Amniotic epithelial cell (primary cell): ENCODE measurements around the gene HGS.
A peak's percentile ranks its signal among the peaks of the same experiment; 100 is the strongest.

Source experiments
- DNase-seq: peaks from one replicate; pipeline ENCODE4 v3.0.0-alpha.2; 2010; ENCODE audit warnings: low read depth

HGS gene

GRCh38 chr17:81684442-81684911 lies 666 bp downstream of the HGS start:
- DNase-seq, result no peak

- peak; percentile 68 for DNase-seq
Measured at GRCh38 chr17:81685108-81685507, 1.3 kb downstream of the HGS start.

DNA sequence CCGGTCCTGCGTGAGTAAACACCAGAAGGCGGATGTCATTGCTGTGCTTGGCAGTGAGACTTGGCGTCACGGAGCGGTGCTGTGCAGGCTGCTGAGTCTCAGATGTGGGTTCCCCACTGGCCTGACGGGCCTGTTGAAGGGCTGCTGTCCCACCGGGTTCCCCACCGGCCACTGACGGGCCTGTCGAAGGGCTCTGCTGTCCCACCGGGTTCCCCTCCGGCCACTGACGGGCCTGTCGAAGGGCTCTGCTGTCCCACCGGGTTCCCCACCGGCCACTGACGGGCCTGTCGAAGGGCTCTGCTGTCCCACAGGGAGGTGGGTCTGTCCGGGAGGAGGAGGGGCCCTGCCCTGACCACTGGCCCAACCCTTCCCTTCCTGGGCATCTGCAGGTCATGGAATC lies 2.8 kb downstream of the HGS start:
- DNase-seq, result no peak

- DNase-seq, result no peak
Measured at GRCh38 chr17:81687770-81688541, 4.1 kb downstream of the HGS start.

- DNase-seq, result no peak
Measured at GRCh38 chr17:81688616-81689015, 4.8 kb downstream of the HGS start.

- no peak for DNase-seq
Measured at GRCh38 chr17:81690066-81690465, 6.3 kb downstream of the HGS start.

DNA sequence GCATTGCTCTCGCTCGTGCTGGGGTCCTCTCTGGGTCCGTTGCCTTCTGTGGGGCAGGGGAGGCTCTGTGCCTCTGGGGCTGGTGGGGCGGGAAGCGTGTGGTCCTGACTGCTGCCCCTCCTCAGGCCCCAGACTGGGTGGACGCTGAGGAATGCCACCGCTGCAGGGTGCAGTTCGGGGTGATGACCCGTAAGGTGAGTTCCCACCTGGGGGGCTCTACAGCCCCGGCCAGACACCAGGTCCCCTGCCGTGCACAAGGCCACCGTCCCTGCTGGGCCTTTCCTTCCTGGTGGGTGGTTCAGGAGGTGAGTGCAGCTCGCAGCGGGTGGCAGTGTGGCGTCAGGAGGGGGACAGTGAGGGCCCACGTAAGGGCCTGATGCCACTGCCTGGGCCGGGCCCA lies 6.7 kb downstream of the HGS start:
- DNase-seq, result no peak

- DNase-seq, result no peak
Measured at GRCh38 chr17:81691196-81691595, 7.4 kb downstream of the HGS start.

DNA sequence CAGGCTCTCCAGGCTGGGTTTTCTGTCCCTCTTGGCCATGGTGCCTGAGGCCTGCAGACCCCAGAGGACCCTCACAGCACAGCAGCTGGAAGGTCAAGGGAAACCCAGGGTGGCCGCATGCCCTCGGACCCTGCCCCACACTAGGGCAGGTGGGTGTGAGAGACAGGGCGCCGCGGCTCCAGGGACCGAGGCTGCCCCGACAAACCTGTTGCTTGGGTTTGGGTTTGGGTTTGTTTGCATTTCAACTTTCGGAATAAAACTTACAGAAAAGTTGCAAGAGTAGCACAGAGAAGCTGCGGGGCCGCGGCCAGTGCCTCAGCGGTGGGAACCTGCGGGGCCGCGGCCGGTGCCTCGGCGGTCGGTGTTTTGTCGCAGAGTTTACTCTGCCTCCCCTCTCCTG lies 7.8 kb downstream of the HGS start:
- DNase-seq, result no peak

- DNase-seq, result no peak
Measured at GRCh38 chr17:81693509-81694210, 9.8 kb downstream of the HGS start.

GRCh38 chr17:81694810-81695209 lies 11.0 kb downstream of the HGS start:
- no peak for DNase-seq

- no peak for DNase-seq
Measured at GRCh38 chr17:81695211-81695610, 11.4 kb downstream of the HGS start.

- no peak for DNase-seq
Measured at GRCh38 chr17:81695801-81696200, 12.0 kb downstream of the HGS start.

DNA sequence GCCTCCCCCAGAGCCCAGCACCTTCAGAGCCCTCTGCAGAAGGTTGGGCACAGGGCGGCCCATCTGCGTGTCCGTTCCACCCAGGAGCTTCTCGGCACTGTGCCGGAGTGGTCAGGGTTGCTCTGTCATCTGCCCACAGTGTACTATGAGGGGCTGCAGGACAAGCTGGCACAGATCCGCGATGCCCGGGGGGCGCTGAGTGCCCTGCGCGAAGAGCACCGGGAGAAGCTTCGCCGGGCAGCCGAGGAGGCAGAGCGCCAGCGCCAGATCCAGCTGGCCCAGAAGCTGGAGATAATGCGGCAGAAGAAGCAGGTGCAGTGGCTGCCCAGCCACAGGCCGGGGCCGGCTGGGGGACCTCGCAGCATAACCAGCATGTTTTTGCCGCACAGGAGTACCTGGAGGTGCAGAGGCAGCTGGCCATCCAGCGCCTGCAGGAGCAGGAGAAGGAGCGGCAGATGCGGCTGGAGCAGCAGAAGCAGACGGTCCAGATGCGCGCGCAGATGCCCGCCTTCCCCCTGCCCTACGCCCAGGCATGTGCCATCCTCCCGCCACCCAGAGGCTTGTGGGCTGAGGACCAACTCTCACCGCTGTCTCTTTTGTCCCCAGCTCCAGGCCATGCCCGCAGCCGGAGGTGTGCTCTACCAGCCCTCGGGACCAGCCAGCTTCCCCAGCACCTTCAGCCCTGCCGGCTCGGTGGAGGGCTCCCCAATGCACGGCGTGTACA lies 12.6 kb downstream of the HGS start:
- no peak for DNase-seq

- no peak for DNase-seq
Measured at GRCh38 chr17:81697261-81698044, 13.6 kb downstream of the HGS start.

GRCh38 chr17:81700353-81701287 lies 16.8 kb downstream of the HGS start:
- no peak for DNase-seq

GRCh38 chr17:81701288-81702071 lies 17.7 kb downstream of the HGS start:
- DNase-seq, result no peak

- DNase-seq, result peak; percentile 87
Measured at GRCh38 chr17:81702934-81703746, 19.3 kb downstream of the HGS start, which contains the start of gene MRPL12. MRPL12 (plus strand) TSS chr17:81703367; CDS start chr17:81703502, 135 bp downstream.
